Ecto neural progenitor cell (in vitro differentiated cells): ENCODE data around the gene ADAMTS7.
"Not testable (repeated sequence)": the region's sequence is repeated elsewhere in the genome, so short reads cannot be mapped to it uniquely, and the experiment has no call there.

ENCODE experiments used
- DNase-seq: peaks from one replicate; pipeline ENCODE4 v3.0.0-alpha.2; 2018; ENCODE audit warnings: low spot score

ADAMTS7 gene

GRCh38 chr15:78753751-78754535, 57.3 kb downstream of the ADAMTS7 start:
- DNase-seq = not testable (repeated sequence)

GRCh38 chr15:78753359-78753659, 58.0 kb downstream of the ADAMTS7 start:
- DNase-seq = not testable (repeated sequence)

- DNase-seq = no peak
Measured at GRCh38 chr15:78752492-78753358, 58.5 kb downstream of the ADAMTS7 start.

GRCh38 chr15:78751602-78751979, 59.7 kb downstream of the ADAMTS7 start:
- no peak for DNase-seq

GRCh38 chr15:78750974-78751601, 60.2 kb downstream of the ADAMTS7 start:
- DNase-seq = peak; percentile 97

GRCh38 chr15:78750566-78750965, 60.7 kb downstream of the ADAMTS7 start:
- no peak for DNase-seq

- no peak for DNase-seq
Measured at GRCh38 chr15:78749831-78750230, 61.4 kb downstream of the ADAMTS7 start.

GRCh38 chr15:78747877-78748276, 63.4 kb downstream of the ADAMTS7 start:
- not testable (repeated sequence) for DNase-seq

- DNase-seq = not testable (repeated sequence)
Measured at GRCh38 chr15:78741674-78742073, 69.6 kb downstream of the ADAMTS7 start.

GRCh38 chr15:78740904-78741274, 70.4 kb downstream of the ADAMTS7 start:
- no peak for DNase-seq

GRCh38 chr15:78739996-78740903, 71.0 kb downstream of the ADAMTS7 start:
- peak; percentile 78 for DNase-seq

GRCh38 chr15:78739206-78739605, 72.1 kb downstream of the ADAMTS7 start:
- peak; percentile 38 for DNase-seq

- peak; percentile 80 for DNase-seq
Measured at GRCh38 chr15:78737931-78738558, 73.2 kb downstream of the ADAMTS7 start.

GRCh38 chr15:78737187-78737820, 74.0 kb downstream of the ADAMTS7 start:
- no peak for DNase-seq

- not testable (repeated sequence) for DNase-seq
Measured at GRCh38 chr15:78736286-78736685, 75.0 kb downstream of the ADAMTS7 start.

- no peak for DNase-seq
Measured at GRCh38 chr15:78734451-78735064, 76.7 kb downstream of the ADAMTS7 start.

GRCh38 chr15:78732634-78733033, 78.6 kb downstream of the ADAMTS7 start:
- DNase-seq = no peak

GRCh38 chr15:78730955-78731354, 80.3 kb downstream of the ADAMTS7 start:
- no peak for DNase-seq

- not testable (repeated sequence) for DNase-seq
Measured at GRCh38 chr15:78728427-78728826, 82.8 kb downstream of the ADAMTS7 start.

GRCh38 chr15:78727561-78727960, 83.7 kb downstream of the ADAMTS7 start:
- DNase-seq = no peak
